GM21526 (cell line): ENCODE data around the gene IL31RA.

Experiments used
- ATAC-seq: cut with Tn5 transposase; IDR thresholded peaks from one replicate; pipeline ENCODE4 v1.9.1; 2021; ENCODE audit warnings: moderate library complexity; ENCODE audit not compliant: unreplicated experiment, low FRiP score

IL31RA gene

DNA sequence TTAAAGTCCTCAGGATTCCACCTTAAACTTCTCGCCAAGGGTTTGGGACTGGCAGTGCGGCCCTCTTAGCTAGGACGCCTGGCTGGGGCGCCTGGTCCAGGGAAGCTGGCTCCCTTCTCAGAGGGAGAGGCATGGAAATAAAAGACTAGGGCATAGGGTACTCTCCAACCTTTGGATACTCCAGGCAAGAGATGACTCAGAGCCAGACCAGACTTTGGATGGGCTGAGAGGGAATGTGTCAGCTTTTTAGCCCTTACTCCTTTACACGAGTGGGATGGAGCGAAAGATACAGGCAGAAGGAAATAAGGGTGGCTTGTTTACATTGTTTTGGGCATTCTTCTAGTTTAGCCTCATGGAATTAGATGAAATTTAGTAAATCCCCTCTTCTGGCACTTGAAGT lies 48.2 kb downstream of the IL31RA start:
- no peak for ATAC-seq

DNA sequence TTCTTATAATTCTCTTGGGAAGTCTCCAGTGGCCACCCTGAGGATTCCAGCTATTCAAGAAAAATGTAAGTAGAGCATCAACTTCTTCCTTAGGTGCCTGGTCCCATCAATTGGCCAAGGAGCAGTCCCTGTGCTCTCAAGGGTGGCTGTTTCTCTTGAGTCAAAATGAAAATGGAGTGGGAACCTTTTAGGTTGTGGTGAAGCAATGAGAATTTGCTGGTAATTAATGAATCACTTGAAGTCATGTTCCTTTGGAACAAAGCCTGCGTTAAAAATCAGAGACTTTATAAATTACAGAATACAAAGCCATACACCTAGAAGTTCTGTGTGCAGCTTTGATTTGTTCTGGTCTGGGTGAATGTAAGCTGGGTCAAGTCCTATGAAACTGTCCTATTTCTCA lies 48.9 kb downstream of the IL31RA start:
- ATAC-seq, result no peak

DNA sequence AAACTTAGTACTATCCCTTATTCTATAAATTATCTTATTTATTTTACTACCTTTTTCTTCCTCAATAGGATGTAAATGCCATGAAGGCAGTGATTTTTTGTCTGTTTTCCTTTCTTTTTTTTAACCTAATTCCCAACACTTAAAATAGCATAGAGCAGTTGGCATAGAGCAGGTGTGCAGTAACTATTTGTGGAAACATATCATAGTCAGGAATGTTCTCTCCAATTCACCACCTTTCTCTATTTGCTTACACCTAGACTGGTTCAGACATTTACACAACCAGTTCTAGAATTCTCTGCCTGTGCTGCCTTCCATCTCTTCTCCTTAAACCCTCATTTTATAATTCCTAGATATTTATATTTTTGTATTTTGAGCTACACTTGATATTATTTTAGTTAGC lies 49.6 kb downstream of the IL31RA start:
- ATAC-seq, result no peak

DNA sequence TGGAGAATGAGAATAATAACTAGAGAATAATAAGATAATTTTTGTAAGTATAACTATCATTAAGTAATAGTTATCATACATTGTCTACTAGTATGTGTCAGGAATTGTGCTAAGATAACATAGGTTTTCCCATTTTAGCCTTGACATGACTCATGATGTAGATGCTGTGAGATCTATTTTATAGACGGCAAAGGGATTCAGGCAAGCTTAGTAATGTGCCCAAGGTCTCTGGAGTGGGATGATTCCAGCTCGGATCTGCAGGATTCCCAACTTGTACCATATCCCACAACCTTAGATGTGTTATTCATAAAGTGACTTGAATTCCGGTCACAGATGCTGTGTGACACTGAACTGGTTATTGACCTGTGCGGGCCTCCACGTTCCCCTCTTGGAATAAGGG lies 51.5 kb downstream of the IL31RA start:
- ATAC-seq, result no peak

DNA sequence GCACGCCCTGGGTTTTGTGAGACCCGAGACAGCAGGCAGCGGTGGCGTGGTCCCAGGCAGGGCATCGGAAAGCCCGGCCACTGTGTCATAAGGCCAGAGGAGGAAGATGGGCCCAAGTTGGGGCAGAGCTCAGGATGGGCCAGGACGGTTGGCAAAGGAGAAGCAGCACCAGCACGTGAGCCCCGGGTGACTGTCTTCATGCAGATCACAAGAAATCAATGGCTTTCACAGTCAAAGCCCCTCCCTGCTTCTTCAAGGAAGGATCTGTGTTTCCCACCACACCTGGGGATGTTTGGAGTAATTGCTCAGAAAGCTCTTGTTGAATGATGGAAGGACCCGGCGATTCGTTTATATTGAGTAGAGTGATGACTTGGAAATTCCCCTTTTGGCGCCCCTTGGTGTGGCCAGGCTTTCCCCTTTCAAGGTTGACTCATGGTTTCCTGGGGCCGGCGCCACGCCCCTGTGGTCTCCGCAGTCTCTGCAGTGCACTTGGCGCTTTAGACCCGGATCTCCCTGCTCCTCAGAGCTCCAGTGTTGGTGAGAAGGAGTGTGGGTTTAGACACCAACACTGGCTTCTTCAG lies 52.1 kb downstream of the IL31RA start:
- no peak for ATAC-seq

DNA sequence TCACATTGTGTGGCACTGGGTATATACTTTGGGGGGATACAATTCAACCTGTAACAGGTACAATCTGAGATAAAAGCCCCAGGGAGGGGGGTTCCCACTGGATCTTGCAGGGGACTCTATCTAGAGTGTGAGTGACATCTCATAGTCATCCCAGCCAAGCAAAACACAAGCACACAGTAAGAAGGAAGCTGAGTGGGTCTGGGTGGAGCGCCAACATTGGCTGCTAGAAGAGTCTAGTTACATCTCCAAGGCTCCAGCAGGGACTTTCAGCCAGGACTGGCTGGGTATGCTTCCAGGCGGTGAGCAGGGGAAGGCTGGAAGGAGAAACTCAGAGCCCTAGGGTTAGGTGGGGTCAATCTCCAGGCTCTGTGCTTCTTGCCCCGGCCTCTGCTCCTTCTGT lies 53.0 kb downstream of the IL31RA start:
- ATAC-seq, result no peak

DNA sequence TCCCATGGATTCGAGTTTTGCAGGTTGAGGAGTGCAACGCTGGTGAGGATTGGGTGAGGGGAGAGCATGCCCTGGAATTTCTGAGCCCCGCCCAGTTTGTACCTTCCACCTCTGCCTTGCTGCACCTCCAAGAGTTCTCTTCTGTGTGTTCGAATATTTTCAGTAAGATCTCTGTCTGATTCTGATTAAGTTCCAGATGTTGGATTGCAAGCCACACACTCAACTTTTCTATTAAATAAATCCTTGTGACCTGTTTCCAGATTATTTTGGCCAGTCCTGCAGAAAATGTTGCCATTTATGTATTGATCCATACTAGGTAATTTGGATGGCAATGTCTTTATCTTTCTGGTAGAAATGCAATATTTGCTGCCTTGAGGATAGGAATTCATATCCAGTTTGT lies 54.1 kb downstream of the IL31RA start:
- no peak for ATAC-seq

DNA sequence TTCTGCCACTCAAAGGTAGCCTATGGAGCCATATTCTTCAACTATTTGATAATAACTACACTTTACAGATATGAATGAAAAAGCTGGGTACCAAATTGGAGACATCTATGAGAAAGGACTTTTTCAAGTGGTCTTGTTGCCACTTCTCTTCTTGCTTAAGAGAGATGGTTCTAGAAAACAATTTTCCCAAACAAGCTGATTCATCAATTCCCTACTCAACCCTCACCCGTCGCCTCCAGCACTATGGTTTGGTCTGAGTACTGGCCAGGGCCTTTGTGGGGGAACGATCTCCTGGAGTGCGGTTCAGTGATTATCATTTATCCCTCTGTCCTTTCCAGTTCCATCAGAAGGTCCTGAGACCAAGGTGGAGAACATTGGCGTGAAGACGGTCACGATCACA lies 56.8 kb downstream of the IL31RA start:
- no peak for ATAC-seq

DNA sequence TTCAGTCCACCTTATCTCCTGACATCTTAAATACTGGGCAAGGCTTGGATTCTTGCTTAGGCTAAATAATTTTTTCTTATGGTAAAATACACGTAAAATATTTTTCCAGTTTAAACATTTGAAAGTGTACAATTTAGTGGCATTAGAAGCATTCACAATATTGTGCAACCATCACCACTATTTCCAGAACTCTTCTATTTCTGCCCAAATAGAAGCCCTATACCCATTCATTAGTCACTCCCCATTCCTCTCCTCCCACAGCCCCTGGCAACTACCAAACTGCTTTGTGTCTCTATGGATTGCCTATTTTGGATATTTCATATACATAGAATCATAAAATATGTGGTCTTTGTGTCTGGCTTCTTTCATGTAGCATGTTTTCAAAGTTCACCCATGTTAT lies 57.6 kb downstream of the IL31RA start:
- ATAC-seq, result no peak

DNA sequence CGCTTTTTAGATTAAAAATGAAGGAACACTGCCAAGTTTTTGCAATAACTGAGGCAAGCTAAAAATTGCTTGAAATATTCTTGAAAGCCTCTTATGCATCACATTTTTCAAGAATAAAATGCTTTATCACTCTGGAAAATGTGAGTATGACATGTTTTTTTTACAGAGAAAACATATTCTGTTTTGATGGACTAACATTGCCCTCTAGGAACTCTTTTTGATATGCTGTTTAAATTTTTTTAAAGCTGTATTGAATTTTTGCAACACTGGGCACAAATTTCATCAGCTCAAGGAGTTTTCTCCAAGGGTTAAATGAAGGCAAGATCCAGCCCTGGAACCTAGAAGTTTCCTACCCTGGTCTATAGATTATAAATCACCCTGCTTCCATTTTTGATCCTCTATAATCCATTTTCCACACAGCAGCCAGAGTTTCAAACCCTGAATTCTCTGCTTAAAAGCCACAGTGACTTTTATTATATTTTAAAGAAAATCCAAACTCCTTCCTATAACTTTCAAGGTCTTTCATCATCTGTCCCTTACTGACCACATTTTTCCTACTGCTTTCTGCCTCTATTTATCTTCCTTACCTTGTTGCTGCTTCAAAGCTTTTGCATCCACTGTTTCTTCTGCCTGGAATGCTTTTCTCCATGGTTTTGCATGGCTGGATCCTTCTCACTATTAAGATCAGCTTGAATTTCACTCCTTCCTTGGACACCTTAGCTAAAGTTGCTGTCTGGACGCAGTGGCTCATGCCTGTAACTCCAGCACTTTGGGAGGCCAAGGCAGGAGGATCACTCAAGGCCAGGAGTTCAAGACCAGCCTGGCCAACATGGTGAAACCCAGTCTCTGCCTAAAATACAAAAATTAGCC lies 60.9 kb downstream of the IL31RA start:
- no peak for ATAC-seq

DNA sequence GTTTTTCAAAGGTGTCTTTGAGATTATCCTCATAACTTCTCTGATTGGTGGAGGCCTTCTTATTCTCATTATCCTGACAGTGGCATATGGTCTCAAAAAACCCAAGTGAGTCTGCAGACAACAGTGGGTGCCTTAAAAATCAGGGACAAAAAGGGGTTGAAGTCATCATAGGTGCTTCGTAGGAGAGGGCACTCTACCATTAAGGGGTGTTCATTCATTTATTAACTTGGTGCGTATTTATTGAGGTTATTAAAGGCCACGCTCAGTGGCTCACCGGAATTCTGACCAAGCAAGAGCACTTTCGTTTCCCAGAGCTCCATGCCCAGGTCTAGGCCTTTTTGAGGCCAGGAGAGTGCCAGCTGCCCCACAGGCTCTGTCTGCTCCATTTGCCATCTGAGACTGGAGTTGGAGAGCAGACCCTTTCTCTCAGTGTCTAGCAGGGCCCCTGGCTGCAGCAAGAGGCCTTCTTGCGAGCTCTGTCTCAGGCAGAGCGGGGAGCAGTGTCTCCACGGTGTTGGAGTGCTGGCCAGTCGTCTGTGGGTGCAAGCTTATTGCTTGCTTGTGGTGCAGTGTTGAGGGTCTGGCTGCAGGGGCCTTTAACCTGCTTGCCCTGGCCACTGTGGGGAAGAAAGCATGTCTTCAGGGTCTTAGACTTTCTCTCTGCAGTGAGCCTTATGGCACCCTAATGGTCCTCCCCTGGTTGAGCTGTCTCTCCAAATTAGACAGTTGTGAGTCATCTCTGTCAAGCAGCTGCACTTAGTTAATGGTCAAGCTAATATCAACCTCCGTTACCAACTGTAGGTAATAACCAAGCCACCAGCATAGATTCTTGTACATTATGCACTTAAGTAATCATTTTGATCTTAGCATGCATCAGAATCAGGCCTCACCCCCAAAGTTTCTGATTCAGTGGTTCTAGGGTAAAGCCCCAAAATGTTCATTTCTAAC lies 62.6 kb downstream of the IL31RA start:
- ATAC-seq, result peak; percentile 67

DNA sequence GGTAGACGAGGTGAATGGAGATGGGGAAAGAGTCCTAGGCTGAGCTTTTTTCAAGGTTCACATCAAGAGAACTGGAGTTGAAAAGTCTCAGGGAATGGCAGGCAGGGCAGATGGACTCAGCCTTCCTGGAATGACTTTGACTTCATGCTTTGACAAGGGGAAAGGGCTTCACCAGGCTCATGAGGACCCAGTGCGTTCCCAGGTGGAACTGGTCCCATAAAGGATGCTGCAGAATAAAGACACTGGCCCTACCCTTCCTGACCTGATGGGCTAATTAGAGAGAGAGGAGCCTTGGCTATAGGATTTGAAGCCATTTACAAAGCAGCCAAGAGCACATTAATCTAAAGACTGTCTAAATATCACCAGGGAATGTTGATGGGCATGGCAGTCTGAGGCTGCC lies 63.8 kb downstream of the IL31RA start:
- ATAC-seq, result no peak

DNA sequence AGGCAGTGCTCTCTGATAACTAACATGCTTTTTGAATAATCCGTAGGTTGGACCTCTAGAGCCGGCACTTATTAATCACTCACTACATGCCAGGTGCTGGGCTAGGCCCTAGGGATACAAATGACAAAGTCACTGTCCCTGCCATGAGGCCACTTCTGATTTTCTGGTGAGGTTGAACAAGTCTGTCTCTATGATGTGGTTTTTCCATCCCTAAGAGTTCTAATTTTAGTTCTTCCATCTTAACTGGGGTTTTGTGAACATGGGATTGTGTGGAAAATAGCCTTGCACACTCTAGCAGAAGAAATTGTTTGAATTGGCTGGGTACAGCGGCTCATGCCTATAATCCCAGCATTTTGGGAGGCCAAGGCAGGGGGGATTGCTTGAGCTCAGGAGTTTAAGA lies 64.6 kb downstream of the IL31RA start:
- ATAC-seq, result no peak

DNA sequence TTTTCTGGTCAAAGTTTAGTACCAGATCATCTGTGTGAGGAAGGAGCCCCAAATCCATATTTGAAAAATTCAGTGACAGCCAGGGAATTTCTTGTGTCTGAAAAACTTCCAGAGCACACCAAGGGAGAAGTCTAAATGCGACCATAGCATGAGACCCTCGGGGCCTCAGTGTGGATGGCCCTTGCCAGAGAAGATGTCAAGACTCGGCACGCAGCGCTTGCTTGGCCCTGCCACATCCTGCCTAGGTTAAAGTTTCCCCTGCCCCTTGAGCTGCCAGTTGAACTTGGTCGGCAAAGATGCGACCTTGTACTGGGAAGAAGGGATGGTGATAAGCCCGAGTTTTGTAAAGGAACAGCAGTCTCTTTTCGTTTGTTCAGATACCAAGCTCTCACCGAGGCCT lies 65.8 kb downstream of the IL31RA start:
- ATAC-seq, result no peak

DNA sequence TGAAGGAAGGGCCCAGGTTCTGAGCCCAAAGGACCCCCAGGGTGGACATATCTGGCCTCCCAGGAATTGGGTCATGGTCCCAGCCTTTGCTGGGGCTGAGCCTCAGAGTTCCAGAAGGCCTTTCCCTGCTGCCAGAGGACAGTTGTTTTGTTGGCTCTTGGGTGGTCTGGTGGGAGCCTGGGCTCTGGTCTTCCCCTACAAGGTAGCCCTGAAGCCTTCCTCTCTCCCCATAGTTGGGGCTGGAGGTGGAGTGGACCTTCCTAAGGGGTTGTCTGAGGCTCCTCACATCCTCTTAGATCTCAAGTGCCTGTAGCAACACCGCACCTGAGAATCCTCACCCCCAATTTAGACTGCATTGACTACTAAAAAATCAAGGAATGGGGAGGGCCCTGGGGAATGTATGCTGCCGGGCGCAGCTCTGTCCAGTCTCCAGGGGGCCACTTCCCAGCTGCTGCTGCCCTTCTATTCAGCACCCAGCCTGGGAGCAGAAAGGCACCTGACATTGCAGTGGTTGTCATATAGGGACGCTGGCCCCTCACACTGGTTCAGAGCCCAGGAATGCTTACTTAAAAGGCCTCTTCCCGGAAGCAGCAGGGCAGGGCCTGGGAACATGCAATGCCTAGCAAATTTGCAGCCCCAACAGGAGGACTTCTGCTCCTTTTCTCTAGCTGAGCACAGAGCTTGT lies 66.4 kb downstream of the IL31RA start:
- no peak for ATAC-seq

DNA sequence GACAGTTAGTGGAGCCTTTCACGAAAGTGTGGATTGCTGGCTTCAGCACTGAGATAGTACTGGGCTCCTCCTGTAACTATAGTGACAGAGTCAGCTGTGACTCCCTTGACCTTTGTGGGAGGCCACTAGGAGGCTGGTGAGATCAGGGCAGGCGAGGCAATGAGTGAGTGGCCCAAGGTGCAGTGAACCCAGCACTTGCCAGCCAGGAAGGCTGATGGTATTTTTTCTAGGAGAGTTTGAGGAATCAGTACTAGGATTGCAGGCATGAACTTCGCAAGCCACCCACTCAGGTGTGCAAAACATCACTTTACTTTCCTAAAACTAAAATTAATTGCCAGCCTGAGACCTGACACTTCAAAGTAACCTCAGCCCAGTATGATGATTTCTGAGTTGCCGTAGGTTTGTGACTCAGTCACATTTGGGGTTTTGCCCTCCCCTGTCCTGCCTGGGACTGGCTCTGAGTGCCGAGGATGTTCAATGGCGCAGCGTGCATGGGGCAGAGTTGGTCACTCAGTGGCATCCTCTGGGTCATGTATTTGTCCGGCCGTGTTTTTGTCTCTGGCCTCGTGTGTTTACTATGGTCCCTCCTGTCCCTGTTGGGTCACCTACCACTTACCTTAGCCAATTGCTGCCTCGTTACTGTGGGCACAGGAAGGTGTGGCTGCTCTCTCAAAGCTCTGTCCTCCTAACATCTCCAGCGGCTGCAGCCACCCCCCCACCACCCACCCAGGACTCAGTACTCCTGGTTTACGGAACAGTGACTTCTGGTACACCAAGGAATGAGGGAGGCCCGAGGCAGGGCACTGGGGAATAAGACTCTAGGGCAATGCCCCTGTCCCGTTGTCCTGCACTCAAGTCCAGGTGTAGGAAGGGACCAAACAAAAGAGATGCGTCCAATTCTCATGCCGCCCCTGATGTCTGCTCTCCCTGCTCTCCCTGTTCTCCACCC lies 67.2 kb downstream of the IL31RA start:
- no peak for ATAC-seq

DNA sequence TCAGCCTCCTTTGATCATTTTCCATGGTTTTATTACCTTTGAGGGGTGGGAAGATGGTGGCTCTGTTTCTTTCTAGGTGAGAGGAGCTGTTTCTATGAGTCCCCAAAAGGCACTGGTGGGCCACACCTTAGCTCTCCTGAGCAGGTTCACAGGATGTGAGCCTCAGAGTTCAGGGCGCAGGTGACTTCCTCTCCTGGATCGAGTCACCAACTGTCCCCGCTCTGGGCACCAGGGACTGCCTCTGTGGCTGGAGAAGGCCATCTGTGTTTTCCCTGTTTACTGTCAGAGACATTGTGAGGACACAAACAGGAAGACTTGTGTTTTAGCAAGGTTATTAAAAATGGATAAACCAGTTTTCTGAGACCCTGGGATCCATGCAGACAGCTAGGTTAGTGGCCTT lies 68.5 kb downstream of the IL31RA start:
- no peak for ATAC-seq

DNA sequence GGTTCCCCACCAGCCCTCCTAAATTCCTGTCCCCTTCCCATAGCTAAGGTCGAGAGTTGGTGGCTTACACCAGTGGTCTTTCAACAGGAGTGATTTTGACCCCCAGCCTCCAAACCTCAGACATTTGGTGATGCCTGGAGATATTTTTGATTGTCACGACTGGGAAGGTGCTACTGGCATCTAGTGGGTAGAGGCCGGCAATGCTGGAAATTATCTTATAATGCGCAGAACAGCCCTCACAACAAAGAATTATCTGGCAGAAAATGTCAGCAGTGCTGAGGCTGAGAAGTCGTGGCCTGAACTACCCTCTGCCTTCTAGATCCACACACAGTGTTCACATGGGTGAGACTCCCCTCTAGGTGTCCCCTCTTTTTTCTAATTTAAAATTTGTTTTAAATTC lies 69.6 kb downstream of the IL31RA start:
- ATAC-seq, result no peak

DNA sequence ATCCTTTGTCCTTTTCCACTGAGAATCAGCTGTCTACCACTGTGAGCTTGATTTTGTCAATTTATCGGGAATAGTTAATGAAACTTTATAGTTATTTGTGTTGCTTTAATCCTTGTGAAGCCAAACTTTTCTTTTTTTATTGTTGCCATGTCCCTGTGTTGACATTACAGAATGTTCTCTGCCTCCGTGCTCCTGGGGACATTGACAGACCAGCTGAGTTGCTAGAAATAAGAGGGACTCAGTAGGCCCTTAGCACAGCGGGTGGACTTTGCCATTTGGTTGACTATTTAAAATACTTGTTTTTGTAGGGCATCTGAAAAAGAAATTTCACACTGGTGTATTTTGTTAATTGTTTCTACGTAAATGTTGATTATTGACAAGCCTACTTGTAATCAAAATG lies 70.5 kb downstream of the IL31RA start:
- no peak for ATAC-seq
